Measurements from ENCODE around the gene MEMO1.
A peak's percentile ranks its signal among the peaks of the same experiment; 100 is the strongest.

The MEMO1 gene

GRCh38 chr2:31996571-31997150 is 14.1 kb downstream of the MEMO1 start:
- Histone ChIP-seq H3K27me3 (ENCODE audit: control insufficient read depth, insufficient read depth, low read length) (no peaks in the 10 kb centered on the region), H3K4me1 (ENCODE audit: control insufficient read depth, insufficient read depth, low read length) (no peaks in the 10 kb centered on the region), H3K27ac (ENCODE audit: low read depth, low read length) (no peak overlapping the region), H3K4me3 (ENCODE audit: low read depth, low read length) (no peak overlapping the region), H3K9ac (ENCODE audit: low read depth, low read length) (no peak overlapping the region), H3K36me3 (ENCODE audit: control insufficient read depth, insufficient read depth, low read length) (no peaks in the 10 kb centered on the region), H3K9me3 (ENCODE audit: control insufficient read depth, insufficient read depth, low read length) (no peaks in the 10 kb centered on the region)

- Histone ChIP-seq H3K9ac (ENCODE audit: low read depth, low read length) (no peak overlapping the region), H3K36me3 (ENCODE audit: control insufficient read depth, insufficient read depth, low read length) (no peaks in the 10 kb centered on the region), H3K9me3 (ENCODE audit: control insufficient read depth, insufficient read depth, low read length) (no peaks in the 10 kb centered on the region), H3K27me3 (ENCODE audit: control insufficient read depth, insufficient read depth, low read length) (no peaks in the 10 kb centered on the region), H3K27ac (ENCODE audit: low read depth, low read length) (no peak overlapping the region), H3K4me3 (ENCODE audit: low read depth, low read length) (no peak overlapping the region), H3K4me1 (ENCODE audit: control insufficient read depth, insufficient read depth, low read length) (no peaks in the 10 kb centered on the region)
These were observed 17.9 kb downstream of the MEMO1 start for GRCh38 chr2:31992934-31993333.

- H3K4me3 ChIP-seq (ENCODE audit: low read depth, low read length), result no peak overlapping the region
- H3K9me3 ChIP-seq (ENCODE audit: control insufficient read depth, insufficient read depth, low read length), result no peaks in the 10 kb centered on the region
- no peak overlapping the region for H3K9ac ChIP-seq (ENCODE audit: low read depth, low read length)
- H3K27me3 ChIP-seq (ENCODE audit: control insufficient read depth, insufficient read depth, low read length), result no peaks in the 10 kb centered on the region
- no peaks in the 10 kb centered on the region for H3K4me1 ChIP-seq (ENCODE audit: control insufficient read depth, insufficient read depth, low read length)
- no peaks in the 10 kb centered on the region for H3K36me3 ChIP-seq (ENCODE audit: control insufficient read depth, insufficient read depth, low read length)
- H3K27ac ChIP-seq (ENCODE audit: low read depth, low read length), result no peak overlapping the region
These were observed 18.7 kb downstream of the MEMO1 start for GRCh38 chr2:31992025-31992579.

GRCh38 chr2:31989946-31990345 is 20.9 kb downstream of the MEMO1 start:
- Histone ChIP-seq H3K27ac (ENCODE audit: low read depth, low read length) (no peak overlapping the region), H3K9me3 (ENCODE audit: control insufficient read depth, insufficient read depth, low read length) (no peaks in the 10 kb centered on the region), H3K9ac (ENCODE audit: low read depth, low read length) (no peak overlapping the region), H3K4me1 (ENCODE audit: control insufficient read depth, insufficient read depth, low read length) (no peaks in the 10 kb centered on the region), H3K27me3 (ENCODE audit: control insufficient read depth, insufficient read depth, low read length) (no peaks in the 10 kb centered on the region), H3K4me3 (ENCODE audit: low read depth, low read length) (no peak overlapping the region), H3K36me3 (ENCODE audit: control insufficient read depth, insufficient read depth, low read length) (no peaks in the 10 kb centered on the region)

GRCh38 chr2:31987454-31988220 is 23.2 kb downstream of the MEMO1 start:
- no peaks in the 10 kb centered on the region for H3K27me3 ChIP-seq (ENCODE audit: control insufficient read depth, insufficient read depth, low read length)
- H3K4me1 ChIP-seq (ENCODE audit: control insufficient read depth, insufficient read depth, low read length), result no peaks in the 10 kb centered on the region
- H3K9me3 ChIP-seq (ENCODE audit: control insufficient read depth, insufficient read depth, low read length), result no peaks in the 10 kb centered on the region
- no peak overlapping the region for H3K27ac ChIP-seq (ENCODE audit: low read depth, low read length)
- no peak overlapping the region for H3K4me3 ChIP-seq (ENCODE audit: low read depth, low read length)
- no peak overlapping the region for H3K9ac ChIP-seq (ENCODE audit: low read depth, low read length)
- no peaks in the 10 kb centered on the region for H3K36me3 ChIP-seq (ENCODE audit: control insufficient read depth, insufficient read depth, low read length)

GRCh38 chr2:31986906-31987305 is 23.9 kb downstream of the MEMO1 start:
- no peaks in the 10 kb centered on the region for H3K9me3 ChIP-seq (ENCODE audit: control insufficient read depth, insufficient read depth, low read length)

GRCh38 chr2:31983762-31984467 is 26.9 kb downstream of the MEMO1 start:
- Histone ChIP-seq H3K27me3 (ENCODE audit: control insufficient read depth, insufficient read depth, low read length) (no peaks in the 10 kb centered on the region), H3K9me3 (ENCODE audit: control insufficient read depth, insufficient read depth, low read length) (no peaks in the 10 kb centered on the region), H3K9ac (ENCODE audit: low read depth, low read length) (no peak overlapping the region), H3K27ac (ENCODE audit: low read depth, low read length) (no peak overlapping the region), H3K36me3 (ENCODE audit: control insufficient read depth, insufficient read depth, low read length) (no peaks in the 10 kb centered on the region), H3K4me3 (ENCODE audit: low read depth, low read length) (no peak overlapping the region), H3K4me1 (ENCODE audit: control insufficient read depth, insufficient read depth, low read length) (peaks cover 9% of the 10 kb centered on the region; the same call in 1 of the 2 replicates)

More at GRCh38 chr2:31986906-31987305, 23.9 kb downstream of the MEMO1 start:
- Histone ChIP-seq H3K9ac (ENCODE audit: low read depth, low read length) (no peak overlapping the region), H3K36me3 (ENCODE audit: control insufficient read depth, insufficient read depth, low read length) (no peaks in the 10 kb centered on the region), H3K4me1 (ENCODE audit: control insufficient read depth, insufficient read depth, low read length) (no peaks in the 10 kb centered on the region), H3K27ac (ENCODE audit: low read depth, low read length) (no peak overlapping the region), H3K27me3 (ENCODE audit: control insufficient read depth, insufficient read depth, low read length) (no peaks in the 10 kb centered on the region), H3K4me3 (ENCODE audit: low read depth, low read length) (no peak overlapping the region)

- Histone ChIP-seq H3K4me3 (ENCODE audit: low read depth, low read length) (no peak overlapping the region), H3K27ac (ENCODE audit: low read depth, low read length) (peak overlapping the region; percentile 1), H3K36me3 (ENCODE audit: control insufficient read depth, insufficient read depth, low read length) (no peaks in the 10 kb centered on the region), H3K9ac (ENCODE audit: low read depth, low read length) (no peak overlapping the region), H3K9me3 (ENCODE audit: control insufficient read depth, insufficient read depth, low read length) (no peaks in the 10 kb centered on the region), H3K4me1 (ENCODE audit: control insufficient read depth, insufficient read depth, low read length) (peaks cover 9% of the 10 kb centered on the region; the same call in 1 of the 2 replicates), H3K27me3 (ENCODE audit: control insufficient read depth, insufficient read depth, low read length) (no peaks in the 10 kb centered on the region)
These were observed 30.0 kb downstream of the MEMO1 start for GRCh38 chr2:31980674-31981356.

GRCh38 chr2:31979956-31980355 is 30.9 kb downstream of the MEMO1 start:
- H3K27me3 ChIP-seq (ENCODE audit: control insufficient read depth, insufficient read depth, low read length), result no peaks in the 10 kb centered on the region
- no peak overlapping the region for H3K27ac ChIP-seq (ENCODE audit: low read depth, low read length)
- no peak overlapping the region for H3K9ac ChIP-seq (ENCODE audit: low read depth, low read length)
- H3K9me3 ChIP-seq (ENCODE audit: control insufficient read depth, insufficient read depth, low read length), result no peaks in the 10 kb centered on the region
- H3K36me3 ChIP-seq (ENCODE audit: control insufficient read depth, insufficient read depth, low read length), result no peaks in the 10 kb centered on the region
- no peak overlapping the region for H3K4me3 ChIP-seq (ENCODE audit: low read depth, low read length)
- peaks cover 9% of the 10 kb centered on the region; the same call in 1 of the 2 replicates for H3K4me1 ChIP-seq (ENCODE audit: control insufficient read depth, insufficient read depth, low read length)

- H3K27me3 ChIP-seq (ENCODE audit: control insufficient read depth, insufficient read depth, low read length), result no peaks in the 10 kb centered on the region
- no peaks in the 10 kb centered on the region for H3K36me3 ChIP-seq (ENCODE audit: control insufficient read depth, insufficient read depth, low read length)
- no peak overlapping the region for H3K9ac ChIP-seq (ENCODE audit: low read depth, low read length)
- H3K27ac ChIP-seq (ENCODE audit: low read depth, low read length), result no peak overlapping the region
- H3K4me3 ChIP-seq (ENCODE audit: low read depth, low read length), result no peak overlapping the region
- H3K4me1 ChIP-seq (ENCODE audit: control insufficient read depth, insufficient read depth, low read length), result peaks cover 9% of the 10 kb centered on the region; the same call in 1 of the 2 replicates
- no peaks in the 10 kb centered on the region for H3K9me3 ChIP-seq (ENCODE audit: control insufficient read depth, insufficient read depth, low read length)
These were observed 31.8 kb downstream of the MEMO1 start for GRCh38 chr2:31979018-31979417.
